Urothelium cell line (cell line): ENCODE results near the gene IL12RB2.
"Not testable (repeated sequence)": the region's sequence is repeated elsewhere in the genome, so short reads cannot be mapped to it uniquely, and the experiment has no call there.

ENCODE experiments used
- DNase-seq: peaks from one replicate; pipeline ENCODE4 v3.0.0; 2011; ENCODE audit warnings: low spot score, mixed read lengths
- FAIRE-seq: peaks from 2 replicates; lab custom pipeline; 2011; peaks lifted over from hg19 to GRCh38; lab: Jason Lieb, UNC

IL12RB2 gene

DNA sequence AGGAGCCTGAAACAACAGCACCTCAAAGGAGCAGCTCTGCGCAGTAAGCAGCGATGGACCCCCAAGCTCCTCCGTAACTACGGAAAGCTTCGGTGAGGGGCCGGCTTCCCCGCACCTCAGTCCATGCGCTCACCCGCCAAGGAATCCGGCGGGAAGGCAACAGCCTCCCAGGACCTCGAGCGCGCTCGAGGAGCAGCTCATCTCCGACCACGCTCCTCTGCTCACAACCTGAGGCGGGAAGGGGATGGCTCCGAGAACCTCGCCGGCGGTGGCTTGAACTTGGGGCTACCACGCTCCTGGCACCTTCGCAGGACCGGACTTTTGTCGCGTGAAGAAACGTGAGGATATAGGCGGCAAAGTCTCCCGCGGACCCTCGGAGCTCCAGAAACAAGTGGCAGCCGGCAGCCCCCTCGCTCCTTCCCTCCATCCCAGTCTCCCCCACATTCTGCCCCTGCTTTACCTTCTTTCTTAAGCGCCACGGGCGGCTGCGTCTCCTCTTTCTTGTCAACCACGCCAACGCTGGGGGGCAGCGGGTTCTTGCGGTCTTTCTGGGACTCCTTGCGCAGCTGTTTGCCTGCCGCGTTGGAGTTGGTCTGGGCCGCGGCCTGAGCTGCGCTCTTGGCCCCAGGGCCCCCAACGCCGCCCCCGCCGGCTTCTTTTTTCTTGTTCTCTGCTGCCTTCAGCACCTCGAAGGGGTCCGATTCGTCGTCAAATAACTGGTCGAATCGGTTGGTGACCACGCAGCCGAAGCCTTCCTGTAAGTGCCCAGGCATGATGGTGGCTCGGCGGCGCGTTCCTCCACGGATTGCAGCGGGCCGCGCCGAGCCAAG, 122.1 kb downstream of the IL12RB2 start:
- peak; percentile 23 for DNase-seq
- FAIRE-seq = no peak

DNA sequence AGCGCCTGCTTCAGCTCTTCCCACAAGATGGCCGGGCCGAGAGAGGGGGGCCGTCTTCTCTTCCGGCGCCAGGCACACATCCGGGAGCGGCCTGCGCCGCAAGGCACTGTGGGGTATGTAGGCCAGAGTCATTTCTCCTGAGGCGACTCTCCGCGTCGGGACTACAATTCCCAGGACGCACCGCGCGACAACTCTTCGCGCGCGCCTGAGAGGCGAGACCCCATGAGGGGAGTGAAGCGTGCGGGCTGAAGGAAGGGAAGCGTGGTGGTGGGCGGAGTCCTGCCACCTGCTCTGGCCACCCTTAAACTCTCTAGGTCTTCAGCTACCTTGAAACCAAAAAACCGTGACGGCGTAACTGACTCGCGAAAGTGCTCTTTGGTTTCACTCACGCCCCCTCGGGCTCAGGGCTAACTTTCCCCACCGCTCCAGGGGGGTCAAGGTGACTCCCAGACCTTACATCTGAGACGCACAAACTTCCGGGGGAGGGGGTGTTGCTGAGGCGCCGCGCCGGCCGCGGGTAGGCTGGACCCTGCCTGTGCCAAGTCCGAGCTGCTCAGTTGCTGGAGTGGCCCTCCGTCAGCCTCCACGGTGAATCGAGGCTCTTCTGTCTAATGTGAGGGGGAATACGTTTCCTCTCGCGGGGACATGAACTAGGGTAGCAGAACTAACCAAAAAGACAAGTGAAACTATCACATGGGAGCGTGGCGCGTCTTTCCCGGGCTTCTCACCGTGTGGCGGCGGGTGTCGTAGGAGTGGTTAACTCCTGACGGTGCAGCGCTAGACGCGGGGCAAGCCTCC, 122.9 kb downstream of the IL12RB2 start, which contains the start of gene SERBP1:
SERBP1 (minus strand) TSS at position 45 of the 798 bp plus-strand sequence. CDS start 102 bp downstream, outside the sequence.
- peak; percentile 88 for FAIRE-seq
- DNase-seq = peak; percentile 96

DNA sequence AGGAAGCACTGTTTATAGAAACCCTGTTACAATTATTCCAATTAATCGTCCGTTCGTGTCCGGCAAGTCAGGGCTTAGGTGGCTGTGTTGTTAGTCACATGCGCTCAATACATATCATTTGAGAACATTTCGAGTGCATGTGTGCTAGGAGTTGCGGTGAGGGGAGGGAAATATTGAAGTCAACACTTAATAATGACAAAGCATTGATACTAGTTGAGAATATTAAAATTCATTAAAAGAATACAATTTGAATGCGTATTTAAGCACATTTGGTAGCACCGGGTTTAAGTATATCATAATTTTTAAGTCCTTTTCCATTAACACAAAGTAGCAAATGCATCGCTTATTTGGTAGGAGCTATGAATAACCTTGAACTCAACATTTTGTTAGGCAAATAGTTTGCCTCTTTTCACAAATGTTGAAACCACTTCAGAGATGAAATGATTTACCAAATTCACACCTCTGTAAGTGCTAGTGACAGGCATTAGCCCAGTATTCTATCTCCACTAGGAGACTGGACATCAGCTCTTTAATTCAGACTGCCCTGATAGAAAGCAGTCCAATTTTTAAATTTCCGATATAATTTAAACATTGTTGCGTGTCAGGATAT, 123.6 kb downstream of the IL12RB2 start:
- FAIRE-seq (no peak), DNase-seq (no peak)

DNA sequence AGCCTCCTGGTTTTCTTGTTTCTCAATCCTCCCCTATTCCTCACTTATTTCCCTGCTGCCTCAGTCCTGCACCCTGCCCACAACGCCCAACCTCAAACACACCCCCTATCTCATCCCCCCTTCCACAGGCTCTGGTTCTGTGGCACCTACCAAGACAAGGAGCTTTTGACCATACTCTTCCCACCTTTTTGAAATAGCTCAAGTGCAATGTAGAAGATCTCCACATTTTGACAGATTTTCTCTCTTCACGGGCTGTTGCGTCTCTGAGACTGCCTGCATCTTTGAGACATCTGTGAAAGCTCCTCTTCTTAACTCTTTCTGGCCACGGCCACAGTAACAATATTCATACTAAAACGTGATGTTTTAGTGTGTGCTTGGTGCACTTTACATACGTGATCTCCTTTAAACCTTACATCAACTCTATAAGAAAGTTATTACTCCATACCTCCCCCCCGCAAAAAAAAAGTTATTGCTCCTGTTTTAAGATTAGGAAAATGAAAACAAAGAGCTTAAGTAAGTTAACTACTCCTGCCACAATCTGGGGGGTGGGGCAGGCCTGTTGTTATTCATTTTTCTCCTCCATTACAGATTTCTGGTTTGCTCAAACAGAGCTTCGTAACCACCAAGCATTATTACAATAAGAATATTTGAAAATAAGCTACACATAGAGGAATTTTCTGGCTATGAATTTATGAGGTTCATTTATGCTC, 124.4 kb downstream of the IL12RB2 start:
- DNase-seq (no peak), FAIRE-seq (no peak)

DNA sequence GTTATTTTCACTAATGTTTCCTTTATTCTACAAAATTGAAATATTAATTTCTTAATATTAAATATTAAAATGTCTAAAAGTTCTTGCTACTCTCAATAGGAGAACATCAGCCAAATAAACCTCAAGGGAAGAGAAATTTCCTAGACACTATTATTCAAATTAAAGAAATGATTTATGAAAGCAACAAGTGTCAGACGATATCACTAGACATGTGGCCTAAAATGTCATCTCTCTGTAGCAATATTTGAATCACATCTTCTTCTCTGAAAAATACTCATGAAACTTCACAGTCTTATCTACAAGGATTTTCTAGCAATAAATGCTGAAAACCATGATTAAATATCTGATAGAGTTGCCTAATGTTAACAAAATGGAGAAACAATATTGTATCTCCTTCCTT, 125.1 kb downstream of the IL12RB2 start:
- no peak for FAIRE-seq
- DNase-seq = no peak

DNA sequence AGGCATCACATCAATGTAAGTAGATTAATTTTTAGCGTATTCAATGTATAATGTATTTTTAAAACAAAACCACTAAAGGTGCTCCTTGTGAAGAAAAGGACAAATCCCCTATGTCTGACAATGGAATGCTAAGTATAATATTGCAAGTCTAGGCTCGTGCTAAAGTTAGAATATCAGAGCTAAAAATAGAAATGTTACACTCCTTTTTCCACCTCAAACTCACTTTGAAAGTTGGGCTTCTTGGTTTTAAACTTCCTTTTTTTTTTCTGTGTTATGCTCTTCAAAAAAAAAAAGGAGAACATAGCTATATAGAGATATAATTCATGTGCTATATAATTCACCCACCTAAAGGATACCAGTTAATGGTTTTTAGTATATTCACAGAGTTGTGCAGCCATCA, 126.2 kb downstream of the IL12RB2 start:
- DNase-seq (no peak), FAIRE-seq (no peak)

DNA sequence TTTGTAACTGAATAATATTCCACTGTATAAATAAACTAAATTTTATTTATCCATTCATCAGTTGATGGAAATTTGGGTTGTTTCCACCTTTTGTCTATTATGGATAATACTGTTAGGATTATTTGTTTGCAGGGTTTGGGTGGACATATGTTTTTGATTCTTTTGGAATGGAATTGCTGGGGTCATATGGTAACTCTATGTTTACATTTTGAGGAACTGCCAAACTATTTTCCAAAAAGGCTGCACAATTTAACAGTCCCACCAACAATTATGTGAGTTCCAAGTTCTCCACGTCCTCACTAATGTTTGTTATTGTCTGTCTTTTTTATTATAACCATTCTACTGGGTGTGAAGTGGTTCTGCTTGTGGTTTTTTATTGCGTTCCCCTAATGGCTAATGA, 126.8 kb downstream of the IL12RB2 start:
- FAIRE-seq (no peak), DNase-seq (no peak)

DNA sequence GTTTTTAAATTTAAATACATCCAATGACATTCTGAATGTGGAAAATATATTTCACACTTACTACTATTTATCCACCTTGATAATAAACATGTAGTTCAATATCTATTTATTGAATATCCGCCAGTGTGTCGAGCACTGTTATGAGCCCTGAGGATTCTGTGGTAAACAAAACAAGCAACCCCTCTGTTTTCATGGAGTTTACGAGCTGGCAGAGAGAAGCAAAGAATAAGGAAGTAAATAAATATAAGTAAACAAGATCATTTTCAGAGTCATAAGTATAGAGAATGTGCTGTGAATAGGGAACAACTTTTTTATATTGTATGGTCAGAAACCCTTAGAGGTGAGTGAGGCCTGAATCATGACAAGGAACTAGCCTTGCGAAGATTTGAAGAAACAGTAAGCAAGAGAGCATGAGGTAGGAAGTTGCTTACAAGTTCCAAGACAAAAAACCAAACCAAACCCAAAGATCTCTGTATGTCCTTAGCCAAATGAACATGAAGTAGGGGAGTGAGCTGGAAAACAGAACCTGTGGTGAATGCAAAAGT, 128.9 kb downstream of the IL12RB2 start:
- DNase-seq (no peak), FAIRE-seq (no peak)

DNA sequence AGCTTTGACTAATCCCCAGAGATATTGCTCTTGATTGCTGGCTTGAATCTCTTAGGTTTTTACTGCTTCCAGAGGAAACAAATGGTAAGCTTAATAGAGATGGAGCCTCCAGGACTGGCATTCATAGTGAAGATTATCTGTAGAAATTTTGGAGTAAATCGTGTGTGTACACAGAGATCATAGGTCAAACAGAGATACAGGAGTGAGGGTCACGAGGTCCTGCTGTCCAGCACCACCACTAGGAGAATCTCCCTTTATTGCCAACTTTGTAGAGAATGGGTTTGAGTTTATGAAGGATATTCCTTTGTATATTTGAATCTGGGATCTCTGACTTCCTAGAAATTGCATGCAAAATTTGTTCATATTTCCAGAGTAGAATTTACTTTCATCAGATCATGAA, 130.3 kb downstream of the IL12RB2 start:
- DNase-seq = no peak
- FAIRE-seq = no peak

DNA sequence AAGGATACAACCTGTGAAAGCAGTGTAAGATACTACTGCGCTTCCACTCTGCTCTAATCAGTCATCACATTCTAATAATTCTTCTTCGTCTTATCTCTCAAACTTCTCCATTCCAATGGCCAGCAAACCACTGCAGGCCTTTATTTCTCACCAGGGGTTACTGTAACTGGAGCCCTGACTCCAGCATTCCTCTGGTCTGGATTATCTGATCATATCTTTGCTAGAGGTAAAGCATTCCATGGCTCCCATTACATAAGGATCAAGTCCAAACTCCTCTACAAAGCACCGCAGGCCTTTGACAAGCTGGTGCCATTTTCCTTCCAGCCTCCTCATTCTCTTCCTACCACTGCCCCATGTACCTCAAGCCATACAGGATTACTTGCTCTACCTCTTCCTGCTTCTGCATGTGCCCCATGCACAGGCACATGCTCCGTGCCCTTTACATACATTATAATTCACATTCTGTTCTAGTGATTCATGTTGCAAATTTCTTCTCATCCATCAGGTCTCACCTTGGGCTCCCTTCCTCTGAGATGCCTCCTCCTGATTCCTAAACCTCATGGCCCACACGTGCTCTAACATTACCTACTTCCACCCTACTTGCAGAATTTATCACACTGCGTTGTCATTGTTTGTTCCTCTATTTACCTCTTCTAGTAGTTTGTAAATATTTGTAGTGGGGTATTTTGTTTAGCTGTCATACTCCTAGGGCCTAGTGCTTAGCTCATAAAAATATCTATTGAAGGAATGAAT, 131.8 kb downstream of the IL12RB2 start:
- FAIRE-seq = no peak
- no peak for DNase-seq

DNA sequence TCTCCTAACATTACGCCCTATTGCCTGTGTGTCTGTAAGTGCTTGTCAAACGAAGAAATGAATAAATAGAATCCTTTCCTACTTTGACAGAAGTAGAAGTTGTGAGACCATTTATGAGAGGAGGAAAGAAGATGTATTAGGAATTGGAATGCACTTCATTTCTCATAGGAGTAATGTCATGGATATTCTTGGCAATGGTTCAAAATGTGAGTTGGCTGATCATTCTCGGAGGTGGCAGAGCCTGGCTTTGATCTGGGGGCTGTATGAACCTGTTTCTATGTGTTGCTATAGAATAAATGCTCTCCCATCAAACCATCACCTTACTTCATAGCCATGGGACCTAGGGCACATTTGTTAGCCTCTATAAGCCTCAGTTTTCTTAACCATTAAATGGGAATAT, 132.7 kb downstream of the IL12RB2 start:
- FAIRE-seq (no peak), DNase-seq (no peak)

DNA sequence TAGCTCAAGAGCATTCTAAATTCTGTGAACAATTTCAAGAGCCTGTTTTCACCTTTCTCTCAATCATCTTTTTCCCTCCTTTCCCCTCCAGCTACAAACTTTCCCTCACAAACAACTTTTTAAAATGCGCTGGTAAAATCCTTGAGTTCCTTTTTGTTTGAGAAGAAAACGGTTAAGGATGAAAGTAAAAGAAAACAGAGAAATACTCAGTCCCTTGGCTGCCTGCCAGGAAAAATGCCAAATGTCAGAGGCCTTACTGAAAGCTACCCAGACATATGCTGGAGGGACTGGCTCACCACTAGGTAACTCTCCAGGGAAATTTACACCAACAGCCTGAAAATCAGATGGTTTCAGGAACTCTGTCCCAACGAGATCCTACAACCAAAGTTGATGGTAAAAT, 133.5 kb downstream of the IL12RB2 start:
- FAIRE-seq (no peak), DNase-seq (no peak)

DNA sequence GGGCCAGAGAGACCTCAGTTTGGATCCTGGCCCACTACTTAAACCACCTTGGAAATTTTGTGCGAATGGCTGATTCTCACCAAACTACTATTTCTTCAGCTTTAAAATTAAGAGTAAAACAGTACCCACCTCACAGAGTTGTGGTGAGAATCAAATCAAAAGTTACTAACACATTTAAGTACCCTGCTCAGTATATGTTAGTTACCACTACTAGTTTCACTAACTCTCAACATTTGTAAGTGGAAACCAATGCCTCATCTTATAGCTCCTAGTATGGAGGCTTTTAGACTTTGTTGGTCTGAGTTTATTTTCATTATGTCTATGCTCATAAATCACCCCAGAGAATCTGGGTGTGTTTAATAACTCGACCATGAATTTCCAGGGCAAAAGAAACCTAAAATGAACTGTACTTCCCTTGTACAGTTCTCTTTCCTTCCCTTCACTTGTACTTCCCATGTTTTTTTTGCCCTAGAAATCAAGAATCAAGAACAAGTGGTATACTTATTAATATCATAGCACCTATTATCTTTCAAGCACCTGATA, 134.1 kb downstream of the IL12RB2 start:
- no peak for FAIRE-seq
- no peak for DNase-seq

DNA sequence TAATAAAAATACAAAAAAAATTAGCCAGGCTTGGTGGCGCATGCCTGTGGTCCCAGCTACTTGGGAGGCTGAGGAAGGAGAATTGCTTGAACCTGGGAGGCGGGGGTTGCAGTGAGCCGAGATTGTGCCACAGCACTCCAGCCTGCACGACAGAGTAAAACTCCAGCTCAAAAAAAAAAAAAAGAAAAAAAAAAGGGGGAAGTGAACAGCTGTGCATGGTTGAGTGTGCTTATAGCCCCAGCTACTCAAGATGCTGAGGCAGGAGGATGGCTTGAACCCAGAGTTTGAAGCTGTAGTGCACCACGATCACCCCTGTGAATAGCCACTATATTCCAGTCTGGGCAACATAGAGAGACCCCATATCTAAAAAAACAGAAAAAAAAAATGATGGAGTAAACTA, 138.3 kb downstream of the IL12RB2 start:
- not testable (repeated sequence) for DNase-seq, FAIRE-seq
